Neural progenitor cell (in vitro differentiated cells): Measurements from ENCODE around the gene RASSF5.

ENCODE experiments used
- CTCF ChIP-seq: fragments of 200-600 bp; sonication (generic); IDR thresholded peaks from 2 replicates; pipeline ENCODE4 v1.5.1; 2017; ENCODE audit warnings: antibody characterized with exemption, mild to moderate bottlenecking
- EZH2 ChIP-seq: fragments of 200-600 bp; sonication (generic); IDR thresholded peaks from 2 replicates; pipeline ENCODE4 v1.6.1; 2017; ENCODE audit warnings: antibody characterized with exemption, mild to moderate bottlenecking, moderate library complexity
- EZH2phosphoT487 ChIP-seq: fragments of 200-600 bp; sonication (generic); IDR thresholded peaks from 2 replicates; pipeline ENCODE4 v1.6.1; 2017; ENCODE audit warnings: antibody characterized with exemption

GRCh38 chr1:206633708-206634121, 126.4 kb downstream of the RASSF5 start:
- no peak for TF ChIP-seq CTCF
- TF ChIP-seq EZH2 = no peak
- TF ChIP-seq EZH2phosphoT487 = no peak
